PC-3 (cell line): ENCODE results near the gene SMIM36. TPM values are rescaled to one million over a fixed set of nuclear protein-coding genes. Genes with fewer than 3 reads are reported as not detected.

ENCODE experiments used
- ATAC-seq: fragments of 200-7000 bp; cut with Tn5 transposase; 2 replicates; pipeline ENCODE4 v1.9.1; 2020; ENCODE audit warnings: mild to moderate bottlenecking, moderate library complexity
- BruUV-seq: library from RNA; stranded (reverse); fragments of 400-500 nt; replicated peaks from 2 replicates; lab custom pipeline; 2021; lab: Mats Ljungman, UMichigan
- CTCF ChIA-PET: fragments of 300-600 bp; sonication (Branson Sonifier 250); formaldehyde crosslinking; loops from one replicate; lab custom pipeline; 2022; ENCODE audit warnings: antibody characterized with exemption; lab: Charles Lee
- POLR2A ChIA-PET: fragments of 300-600 bp; sonication (Branson Sonifier 250); formaldehyde crosslinking; loops from one replicate; lab custom pipeline; 2022; ENCODE audit warnings: antibody characterized with exemption; ENCODE audit not compliant: unreplicated experiment; lab: Charles Lee
- DNase-seq: peaks from one replicate; pipeline ENCODE4 v3.0.0-alpha.2; 2015
- H2AFZ ChIP-seq: fragments of 300-600 bp; sonication (generic); 2 replicates; pipeline ENCODE4 v1.6.0; 2016; ENCODE audit warnings: antibody characterized with exemption, low read length
- H3F3A ChIP-seq: fragments of 300-600 bp; sonication (generic); one replicate; pipeline ENCODE4 v1.6.0; 2017; ENCODE audit warnings: antibody characterized with exemption, low read length, control low read depth, mild to moderate bottlenecking; ENCODE audit not compliant: unreplicated experiment
- H3K27ac ChIP-seq: fragments of 300-600 bp; sonication (generic); 2 replicates; pipeline ENCODE4 v1.5.1; 2016; ENCODE audit warnings: mild to moderate bottlenecking, low read length
- H3K27me3 ChIP-seq: fragments of 300-600 bp; sonication (generic); 2 replicates; pipeline ENCODE4 v1.6.1; 2016; ENCODE audit warnings: low read length, mixed read lengths
- H3K36me3 ChIP-seq: fragments of 300-600 bp; sonication (generic); 2 replicates; pipeline ENCODE4 v1.6.1; 2016; ENCODE audit warnings: low read depth, mixed run types, low read length, mixed read lengths
- H3K4me1 ChIP-seq: fragments of 300-600 bp; sonication (generic); 2 replicates; pipeline ENCODE4 v1.5.1; 2016; ENCODE audit warnings: low read length; ENCODE audit not compliant: insufficient read depth
- H3K4me2 ChIP-seq: fragments of 300-600 bp; sonication (generic); 2 replicates; pipeline ENCODE4 v1.6.0; 2016; ENCODE audit warnings: low read length
- H3K4me3 ChIP-seq: fragments of 300-600 bp; sonication (generic); 2 replicates; pipeline ENCODE4 v1.5.1; 2016; ENCODE audit warnings: mild to moderate bottlenecking, low read length, mixed read lengths
- H3K79me2 ChIP-seq: fragments of 300-600 bp; sonication (generic); 2 replicates; pipeline ENCODE4 v1.6.1; 2017; ENCODE audit warnings: low read length, mixed read lengths
- H3K9ac ChIP-seq: fragments of 300-600 bp; sonication (generic); 2 replicates; pipeline ENCODE4 v1.6.0; 2016; ENCODE audit warnings: mild to moderate bottlenecking, low read length
- H3K9me2 ChIP-seq: fragments of 300-600 bp; sonication (generic); replicated peaks from 2 replicates; pipeline ENCODE4 v1.6.1; 2016; ENCODE audit warnings: mixed run types, low read length, mixed read lengths
- H3K9me3 ChIP-seq: fragments of 300-600 bp; sonication (generic); 2 replicates; pipeline ENCODE4 v1.6.1; 2016; ENCODE audit warnings: low read length, mixed read lengths
- H4K20me1 ChIP-seq: fragments of 300-600 bp; sonication (generic); 2 replicates; pipeline ENCODE4 v1.6.1; 2016; ENCODE audit warnings: low read length, mixed read lengths
- CTCF ChIP-seq: fragments of 300-600 bp; sonication (generic); conservative IDR thresholded peaks from 2 replicates; pipeline ENCODE4 v1.5.1; 2017; ENCODE audit warnings: antibody characterized with exemption, low read depth, mild to moderate bottlenecking, low read length
- EZH2 ChIP-seq: fragments of 300-600 bp; sonication (generic); IDR thresholded peaks from one replicate; pipeline ENCODE4 v1.6.1; 2017; ENCODE audit warnings: antibody characterized with exemption, mild to moderate bottlenecking, low read length; ENCODE audit not compliant: unreplicated experiment
- EZH2phosphoT487 ChIP-seq: fragments of 300-600 bp; sonication (generic); IDR thresholded peaks from 2 replicates; pipeline ENCODE4 v1.6.1; 2018; ENCODE audit warnings: mild to moderate bottlenecking, antibody characterized with exemption, low read length, borderline replicate concordance
- intact Hi-C: fragments of 100-400 bp; cut with micrococcal nuclease; formaldehyde crosslinking; loops from 2 replicates; pipeline ENCODE4 v1.9.0; 2023
- total RNA-seq: library from RNA; depleted of rRNA; stranded (reverse); fragments of >200 nt; gene quantifications from 2 replicates; pipeline ENCODE4 v1.2.3, GENCODE V29; 2014

The SMIM36 gene
- total RNA-seq, 1 experiment from 2014 or later, result not detected

GRCh38 chr17:55454906-55455474 is 56.3 kb downstream of the SMIM36 start:
- Histone ChIP-seq H3K27ac (peak overlapping the region; percentile 80), H4K20me1 (no peaks in the 10 kb centered on the region), H3K36me3 (no peaks in the 10 kb centered on the region), H3K27me3 (no peaks in the 10 kb centered on the region), H3K79me2 (no peaks in the 10 kb centered on the region), H3K4me3 (peak overlapping the region; percentile 39; the same call in 1 of the 2 replicates), H3K9ac (peak overlapping the region; percentile 22; the same call in 1 of the 2 replicates), H3K4me2 (peak overlapping the region; percentile 59), H3K9me2 (no peaks in the 10 kb centered on the region), H2AFZ (no peak overlapping the region), H3K9me3 (no peaks in the 10 kb centered on the region), H3F3A (peaks cover 5% of the 10 kb centered on the region), H3K4me1 (peaks cover 75% of the 10 kb centered on the region)
- intact Hi-C loops, result loop anchor here (1.0 to 10.0 kb wide), 7 partner anchors 22 to 120 kb away; partner anchors contain the start of genes MMD and SMIM36
- TF ChIP-seq CTCF, result no peak
- no peak for TF ChIP-seq EZH2phosphoT487
- no peak for TF ChIP-seq EZH2
- no TSS peak for BruUV-seq
- peak; percentile 99 for DNase-seq
- POLR2A ChIA-PET, result no interaction called here
- CTCF ChIA-PET, result interaction anchor here (0.9 kb wide), 1 partner anchor 21 kb away, joined by 5 read pairs; no protein-coding TSS in a partner anchor
- peak; percentile 76 for ATAC-seq

GRCh38 chr17:55453839-55454557 is 57.3 kb downstream of the SMIM36 start:
- no TSS peak for BruUV-seq
- POLR2A ChIA-PET, result no interaction called here

More at GRCh38 chr17:55453839-55454557, 57.3 kb downstream of the SMIM36 start:
- ATAC-seq, result no peak
- peak overlapping the region; percentile 80 for H3K27ac ChIP-seq
- no peaks in the 10 kb centered on the region for H3K79me2 ChIP-seq
- 0 out of 2 replicates have a peak overlapping the region, but pooled peaks have one; percentile 1 for H3K9ac ChIP-seq
- no peak overlapping the region for H2AFZ ChIP-seq
- CTCF ChIA-PET, result interaction anchor here (0.9 kb wide), 1 partner anchor 20 kb away, joined by 5 read pairs; no protein-coding TSS in a partner anchor
- H3K9me3 ChIP-seq, result no peaks in the 10 kb centered on the region
- H3K36me3 ChIP-seq, result no peaks in the 10 kb centered on the region
- no peaks in the 10 kb centered on the region for H3K27me3 ChIP-seq
- no peaks in the 10 kb centered on the region for H3F3A ChIP-seq
- peaks cover 68% of the 10 kb centered on the region for H3K4me1 ChIP-seq
- no peak for DNase-seq
- TF ChIP-seq EZH2 (no peak), CTCF (no peak), EZH2phosphoT487 (no peak)
- H3K4me3 ChIP-seq, result no peak overlapping the region
- H4K20me1 ChIP-seq, result no peaks in the 10 kb centered on the region
- peak overlapping the region; percentile 59 for H3K4me2 ChIP-seq
- H3K9me2 ChIP-seq, result no peaks in the 10 kb centered on the region
- intact Hi-C loops, result loop anchor here (2.0 to 10.0 kb wide), 2 partner anchors 43 to 121 kb away; no protein-coding TSS in a partner anchor
